NT2/D1 (cell line): Measurements from ENCODE around the gene UBAP2.

Experiments
- DNase-seq: peaks from one replicate; pipeline ENCODE4 v3.0.0-alpha.2; 2011; ENCODE audit warnings: low read depth, low spot score
- H3K27me3 ChIP-seq: 2 replicates; pipeline ENCODE4 v1.6.0; 2011; ENCODE audit warnings: mild to moderate bottlenecking; ENCODE audit not compliant: insufficient read length, insufficient read depth
- H3K36me3 ChIP-seq: 2 replicates; pipeline ENCODE4 v1.6.1; 2011; ENCODE audit warnings: mild to moderate bottlenecking, low read length, mixed read lengths; ENCODE audit not compliant: insufficient read depth, insufficient read length
- H3K4me1 ChIP-seq: 2 replicates; pipeline ENCODE4 v1.5.1; 2011; ENCODE audit not compliant: insufficient read depth, insufficient read length
- H3K4me3 ChIP-seq: 2 replicates; pipeline ENCODE4 v1.5.1; 2011; ENCODE audit warnings: low read depth; ENCODE audit not compliant: insufficient read length
- H3K9ac ChIP-seq: 2 replicates; pipeline ENCODE4 v1.6.0; 2011; ENCODE audit warnings: low read depth; ENCODE audit not compliant: insufficient read length
- H3K9me3 ChIP-seq: 2 replicates; pipeline ENCODE4 v1.5.1; 2011; ENCODE audit warnings: mild to moderate bottlenecking, low read length; ENCODE audit not compliant: insufficient read depth
- SUZ12 ChIP-seq: IDR thresholded peaks from 2 replicates; pipeline ENCODE4 v1.6.1; 2011; ENCODE audit not compliant: insufficient read length, insufficient read depth; ENCODE audit errors: extremely low read depth
- YY1 ChIP-seq: IDR thresholded peaks from 2 replicates; pipeline ENCODE4 v1.6.1; 2011; ENCODE audit not compliant: insufficient read length, insufficient read depth
- ZNF274 ChIP-seq: IDR thresholded peaks from 2 replicates; pipeline ENCODE4 v1.6.1; 2011; ENCODE audit warnings: mild to moderate bottlenecking, low read depth, low read length

UBAP2 gene

GRCh38 chr9:34001951-34002350 lies 46.7 kb downstream of the UBAP2 start:
- Histone ChIP-seq H3K4me1 (no peaks in the 10 kb centered on the region), H3K36me3 (peaks cover 64% of the 10 kb centered on the region), H3K4me3 (no peak overlapping the region), H3K9ac (no peak overlapping the region), H3K27me3 (no peaks in the 10 kb centered on the region), H3K9me3 (no peaks in the 10 kb centered on the region)
- no peak for DNase-seq
- TF ChIP-seq ZNF274, result no peak
- no peak for TF ChIP-seq SUZ12
- no peak for TF ChIP-seq YY1

GRCh38 chr9:34001298-34001697 lies 47.4 kb downstream of the UBAP2 start:
- Histone ChIP-seq H3K27me3 (no peaks in the 10 kb centered on the region), H3K9ac (no peak overlapping the region), H3K4me1 (no peaks in the 10 kb centered on the region), H3K9me3 (no peaks in the 10 kb centered on the region), H3K36me3 (peaks cover 63% of the 10 kb centered on the region), H3K4me3 (no peak overlapping the region)
- TF ChIP-seq ZNF274 (no peak), SUZ12 (no peak), YY1 (no peak)
- no peak for DNase-seq

GRCh38 chr9:33995449-33995848 lies 53.2 kb downstream of the UBAP2 start:
- Histone ChIP-seq H3K36me3 (peaks cover 65% of the 10 kb centered on the region), H3K9me3 (no peaks in the 10 kb centered on the region), H3K9ac (no peak overlapping the region), H3K4me3 (no peak overlapping the region), H3K27me3 (no peaks in the 10 kb centered on the region), H3K4me1 (no peaks in the 10 kb centered on the region)
- DNase-seq, result no peak
- TF ChIP-seq YY1, result no peak
- no peak for TF ChIP-seq SUZ12
- TF ChIP-seq ZNF274, result no peak

GRCh38 chr9:33993104-33993503 lies 55.6 kb downstream of the UBAP2 start:
- Histone ChIP-seq H3K9ac (no peak overlapping the region), H3K27me3 (no peaks in the 10 kb centered on the region), H3K4me1 (no peaks in the 10 kb centered on the region), H3K36me3 (peaks cover 61% of the 10 kb centered on the region), H3K4me3 (no peak overlapping the region), H3K9me3 (no peaks in the 10 kb centered on the region)
- no peak for TF ChIP-seq SUZ12
- TF ChIP-seq ZNF274, result no peak
- TF ChIP-seq YY1, result no peak
- no peak for DNase-seq

- Histone ChIP-seq H3K36me3 (peaks cover 61% of the 10 kb centered on the region), H3K4me3 (no peak overlapping the region), H3K27me3 (no peaks in the 10 kb centered on the region), H3K9me3 (no peaks in the 10 kb centered on the region), H3K4me1 (no peaks in the 10 kb centered on the region), H3K9ac (no peak overlapping the region)
- TF ChIP-seq ZNF274 (no peak), YY1 (no peak), SUZ12 (no peak)
- no peak for DNase-seq
Measured at GRCh38 chr9:33992632-33993031, 56.1 kb downstream of the UBAP2 start.

GRCh38 chr9:33988219-33988890 lies 60.3 kb downstream of the UBAP2 start:
- Histone ChIP-seq H3K36me3 (peaks cover 72% of the 10 kb centered on the region), H3K4me3 (no peak overlapping the region), H3K4me1 (no peaks in the 10 kb centered on the region), H3K9me3 (no peaks in the 10 kb centered on the region), H3K9ac (no peak overlapping the region), H3K27me3 (no peaks in the 10 kb centered on the region)
- no peak for DNase-seq
- no peak for TF ChIP-seq ZNF274
- TF ChIP-seq SUZ12, result no peak

- Histone ChIP-seq H3K36me3 (peaks cover 64% of the 10 kb centered on the region), H3K4me3 (no peak overlapping the region), H3K27me3 (no peaks in the 10 kb centered on the region), H3K9me3 (no peaks in the 10 kb centered on the region), H3K9ac (no peak overlapping the region), H3K4me1 (no peaks in the 10 kb centered on the region)
- DNase-seq, result no peak
- TF ChIP-seq YY1, result no peak
- no peak for TF ChIP-seq SUZ12
- TF ChIP-seq ZNF274, result no peak
Measured at GRCh38 chr9:33976414-33976813, 72.3 kb downstream of the UBAP2 start.
